HG02852 (cell line): ENCODE results near the gene CHKA.
A peak's percentile ranks its signal among the peaks of the same experiment; 100 is the strongest.

Source experiments
- ATAC-seq: cut with Tn5 transposase; IDR thresholded peaks from one replicate; pipeline ENCODE4 v1.9.1; 2021; ENCODE audit warnings: mild to moderate bottlenecking, moderate library complexity; ENCODE audit not compliant: unreplicated experiment

CHKA gene

GRCh38 chr11:68048681-68049508 is 72.3 kb downstream of the CHKA start:
- ATAC-seq: no peak

GRCh38 chr11:68047437-68048290 is 73.5 kb downstream of the CHKA start:
- ATAC-seq: no peak

GRCh38 chr11:68044898-68045351 is 76.3 kb downstream of the CHKA start:
- no peak for ATAC-seq

GRCh38 chr11:68044145-68044813 is 76.9 kb downstream of the CHKA start:
- ATAC-seq: no peak

GRCh38 chr11:68043349-68044144 is 77.6 kb downstream of the CHKA start:
- ATAC-seq: no peak

- no peak for ATAC-seq
These were observed 78.2 kb downstream of the CHKA start for GRCh38 chr11:68043029-68043348.

GRCh38 chr11:68042219-68043028 is 78.8 kb downstream of the CHKA start:
- ATAC-seq: no peak

- no peak for ATAC-seq
These were observed 79.5 kb downstream of the CHKA start for GRCh38 chr11:68041617-68042218.

- no peak for ATAC-seq
These were observed 80.1 kb downstream of the CHKA start for GRCh38 chr11:68040957-68041591.

GRCh38 chr11:68040101-68040956 is 80.9 kb downstream of the CHKA start:
- ATAC-seq: peak; percentile 42

GRCh38 chr11:68039526-68040086 is 81.6 kb downstream of the CHKA start:
- ATAC-seq: no peak

- ATAC-seq: no peak
These were observed 82.3 kb downstream of the CHKA start, which contains the start of gene TCIRG1 for GRCh38 chr11:68038718-68039525. Gene TCIRG1, plus strand, starts transcription at chr11:68039025. Its CDS starts 2,247 bp downstream, at chr11:68041272.

- no peak for ATAC-seq
These were observed 82.9 kb downstream of the CHKA start for GRCh38 chr11:68038226-68038717.

- ATAC-seq: no peak
These were observed 83.6 kb downstream of the CHKA start for GRCh38 chr11:68037411-68038225.

- ATAC-seq: no peak
These were observed 84.4 kb downstream of the CHKA start for GRCh38 chr11:68036717-68037239.
